ENCODE measurements around the gene ATP8B4. TPM values are rescaled to one million over a fixed set of nuclear protein-coding genes. Genes with fewer than 3 reads are reported as not detected.

The ATP8B4 gene
- total and polyA plus RNA-seq, 4 donors = 0.20 to 43.9 (median 10.8) TPM

- H3K27me3 ChIP-seq (ENCODE audit: control insufficient read depth in 1 of 2, insufficient read depth in 2 of 2, low read length in 1 of 2) = no peaks in the 10 kb centered on the region
- ATAC-seq (ENCODE audit: low FRiP score) (no peak), DNase-seq (no peak)
- H3K4me3 ChIP-seq (ENCODE audit: low read length in 2 of 2) = no peak overlapping the region
- H3K4me1 ChIP-seq (ENCODE audit: control insufficient read depth in 1 of 2, insufficient read depth in 2 of 2, low read length in 2 of 2) = no peaks in the 10 kb centered on the region
- H3K36me3 ChIP-seq (ENCODE audit: control insufficient read depth in 1 of 2, insufficient read depth in 2 of 2, low read length in 1 of 2) = no peaks in the 10 kb centered on the region
- WGBS, 2 donors = 85 to 87% methylated on average over 4 of the region's 4 CpGs
- no peaks in the 10 kb centered on the region for H3K9me3 ChIP-seq (ENCODE audit: control insufficient read depth, low read length)
- no peak overlapping the region for H3K27ac ChIP-seq (ENCODE audit: low read depth in 1 of 2, low read length in 2 of 2)
- intact Hi-C loops (cut with DNase I) = no loop called here
These were observed 5.0 kb upstream of the ATP8B4 start for GRCh38 chr15:50123861-50124557.

DNA sequence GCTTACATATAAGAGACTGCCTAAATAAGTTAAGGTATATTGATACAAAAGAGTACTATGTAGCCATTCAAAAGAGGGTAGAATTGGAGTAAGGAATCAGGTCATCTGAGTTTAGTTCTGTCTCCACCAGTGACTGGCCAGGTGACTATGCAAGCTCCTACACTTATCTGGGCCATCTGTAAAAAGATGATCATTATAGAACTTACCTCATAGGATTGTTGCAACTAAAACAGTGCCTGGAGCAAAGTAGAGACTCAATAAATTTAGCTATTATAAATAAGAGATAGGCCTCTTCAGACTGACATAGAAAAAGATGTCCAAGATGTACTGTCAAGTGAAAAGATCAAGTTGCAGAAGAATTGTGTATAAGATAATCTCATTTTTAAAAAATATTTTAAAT is 1.7 kb upstream of the ATP8B4 start:
- Histone ChIP-seq H3K27me3 (ENCODE audit: control insufficient read depth in 1 of 2, insufficient read depth in 2 of 2, low read length in 1 of 2) (no peaks in the 10 kb centered on the region), H3K27ac (ENCODE audit: low read depth in 1 of 2, low read length in 2 of 2) (no peak overlapping the region), H3K4me3 (ENCODE audit: low read length in 2 of 2) (no peak overlapping the region), H3K36me3 (ENCODE audit: control insufficient read depth in 1 of 2, insufficient read depth in 2 of 2, low read length in 1 of 2) (no peaks in the 10 kb centered on the region), H3K4me1 (ENCODE audit: control insufficient read depth in 1 of 2, insufficient read depth in 2 of 2, low read length in 2 of 2) (no peaks in the 10 kb centered on the region), H3K9me3 (ENCODE audit: control insufficient read depth, low read length) (no peaks in the 10 kb centered on the region)
- ATAC-seq (ENCODE audit: low FRiP score) (no peak), DNase-seq (no peak)
- intact Hi-C loops (cut with DNase I) = no loop called here

GRCh38 chr15:50117431-50118027 is 1.5 kb downstream of the ATP8B4 start:
- Histone ChIP-seq H3K4me1 (ENCODE audit: control insufficient read depth in 1 of 2, insufficient read depth in 2 of 2, low read length in 2 of 2) (no peaks in the 10 kb centered on the region), H3K27me3 (ENCODE audit: control insufficient read depth in 1 of 2, insufficient read depth in 2 of 2, low read length in 1 of 2) (no peaks in the 10 kb centered on the region), H3K4me3 (ENCODE audit: low read length in 2 of 2) (no peak overlapping the region), H3K27ac (ENCODE audit: low read depth in 1 of 2, low read length in 2 of 2) (no peak overlapping the region), H3K9me3 (ENCODE audit: control insufficient read depth, low read length) (no peaks in the 10 kb centered on the region), H3K36me3 (ENCODE audit: control insufficient read depth in 1 of 2, insufficient read depth in 2 of 2, low read length in 1 of 2) (no peaks in the 10 kb centered on the region)
- no peak for DNase-seq
- intact Hi-C loops (cut with DNase I) = no loop called here
- ATAC-seq (ENCODE audit: low FRiP score) = no peak

DNA sequence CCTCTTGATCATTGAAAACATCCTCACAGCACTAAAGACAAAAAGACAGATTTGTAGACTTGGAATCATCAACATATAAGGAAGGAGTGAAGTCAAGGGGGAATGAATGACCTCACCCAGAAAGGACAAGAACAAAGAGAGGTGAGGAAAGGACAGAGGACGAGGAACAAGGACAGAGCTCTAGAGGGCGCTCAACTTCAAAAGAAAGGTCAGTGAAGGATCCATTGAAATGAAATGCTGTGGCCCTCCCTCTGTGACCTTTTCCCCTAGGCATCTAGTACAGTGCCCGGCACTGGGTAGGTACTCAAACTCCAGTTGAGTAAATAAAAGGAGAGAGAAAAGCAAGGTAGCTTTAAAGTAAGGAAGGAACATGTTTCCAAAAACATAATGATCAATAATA is 2.6 kb downstream of the ATP8B4 start:
- no peak overlapping the region for H3K27ac ChIP-seq (ENCODE audit: low read depth in 1 of 2, low read length in 2 of 2)
- H3K9me3 ChIP-seq (ENCODE audit: control insufficient read depth, low read length) = no peaks in the 10 kb centered on the region
- no peak overlapping the region for H3K4me3 ChIP-seq (ENCODE audit: low read length in 2 of 2)
- intact Hi-C loops (cut with DNase I) = no loop called here
- WGBS, 2 donors = 33 to 51% methylated on average over 3 of the region's 3 CpGs
- no peaks in the 10 kb centered on the region for H3K27me3 ChIP-seq (ENCODE audit: control insufficient read depth in 1 of 2, insufficient read depth in 2 of 2, low read length in 1 of 2)
- ATAC-seq (ENCODE audit: low FRiP score) = no peak
- no peaks in the 10 kb centered on the region for H3K4me1 ChIP-seq (ENCODE audit: control insufficient read depth in 1 of 2, insufficient read depth in 2 of 2, low read length in 2 of 2)
- H3K36me3 ChIP-seq (ENCODE audit: control insufficient read depth in 1 of 2, insufficient read depth in 2 of 2, low read length in 1 of 2) = no peaks in the 10 kb centered on the region
- DNase-seq = no peak

GRCh38 chr15:50113992-50114780 is 4.8 kb downstream of the ATP8B4 start:
- peak; percentile 47 for ATAC-seq (ENCODE audit: low FRiP score)
- DNase-seq = peak in 1 of 2 donors; percentile 69

DNA sequence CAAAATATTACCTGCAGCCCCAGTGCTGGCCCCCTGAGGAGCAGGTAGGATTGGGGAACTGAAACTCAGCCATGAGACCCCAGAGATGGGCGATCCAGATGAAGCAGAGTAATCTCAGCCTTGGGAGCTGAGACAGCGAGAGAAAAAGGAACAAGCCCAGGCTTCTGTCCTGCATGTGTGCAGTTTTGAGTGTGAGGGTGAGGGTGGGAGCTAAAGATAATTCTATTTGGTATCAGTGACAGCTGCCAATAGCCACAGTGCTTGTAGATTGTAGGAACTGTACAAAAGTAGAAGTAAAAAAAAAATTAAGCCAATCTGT is 5.9 kb downstream of the ATP8B4 start:
- no peak for DNase-seq
- H3K9me3 ChIP-seq (ENCODE audit: control insufficient read depth, low read length) = no peaks in the 10 kb centered on the region
- no peak overlapping the region for H3K4me3 ChIP-seq (ENCODE audit: low read length in 2 of 2)
- 95 to 98% methylated on average over 2 of the region's 2 CpGs for WGBS, 2 donors
- no peak overlapping the region for H3K27ac ChIP-seq (ENCODE audit: low read depth in 1 of 2, low read length in 2 of 2)
- intact Hi-C loops (cut with DNase I) = no loop called here
- H3K4me1 ChIP-seq (ENCODE audit: control insufficient read depth in 1 of 2, insufficient read depth in 2 of 2, low read length in 2 of 2) = no peaks in the 10 kb centered on the region
- H3K27me3 ChIP-seq (ENCODE audit: control insufficient read depth in 1 of 2, insufficient read depth in 2 of 2, low read length in 1 of 2) = no peaks in the 10 kb centered on the region
- no peaks in the 10 kb centered on the region for H3K36me3 ChIP-seq (ENCODE audit: control insufficient read depth in 1 of 2, insufficient read depth in 2 of 2, low read length in 1 of 2)
- no peak for ATAC-seq (ENCODE audit: low FRiP score)

More at GRCh38 chr15:50113992-50114780, 4.8 kb downstream of the ATP8B4 start:
- H3K36me3 ChIP-seq (ENCODE audit: control insufficient read depth in 1 of 2, insufficient read depth in 2 of 2, low read length in 1 of 2) = no peaks in the 10 kb centered on the region
- H3K27ac ChIP-seq (ENCODE audit: low read depth in 1 of 2, low read length in 2 of 2) = no peak overlapping the region
- intact Hi-C loops (cut with DNase I) = no loop called here
- WGBS, 2 donors = 82 to 86% methylated on average over 4 of the region's 4 CpGs
- H3K4me1 ChIP-seq (ENCODE audit: control insufficient read depth in 1 of 2, insufficient read depth in 2 of 2, low read length in 2 of 2) = no peaks in the 10 kb centered on the region
- H3K4me3 ChIP-seq (ENCODE audit: low read length in 2 of 2) = no peak overlapping the region
- no peaks in the 10 kb centered on the region for H3K9me3 ChIP-seq (ENCODE audit: control insufficient read depth, low read length)
- no peaks in the 10 kb centered on the region for H3K27me3 ChIP-seq (ENCODE audit: control insufficient read depth in 1 of 2, insufficient read depth in 2 of 2, low read length in 1 of 2)

DNA sequence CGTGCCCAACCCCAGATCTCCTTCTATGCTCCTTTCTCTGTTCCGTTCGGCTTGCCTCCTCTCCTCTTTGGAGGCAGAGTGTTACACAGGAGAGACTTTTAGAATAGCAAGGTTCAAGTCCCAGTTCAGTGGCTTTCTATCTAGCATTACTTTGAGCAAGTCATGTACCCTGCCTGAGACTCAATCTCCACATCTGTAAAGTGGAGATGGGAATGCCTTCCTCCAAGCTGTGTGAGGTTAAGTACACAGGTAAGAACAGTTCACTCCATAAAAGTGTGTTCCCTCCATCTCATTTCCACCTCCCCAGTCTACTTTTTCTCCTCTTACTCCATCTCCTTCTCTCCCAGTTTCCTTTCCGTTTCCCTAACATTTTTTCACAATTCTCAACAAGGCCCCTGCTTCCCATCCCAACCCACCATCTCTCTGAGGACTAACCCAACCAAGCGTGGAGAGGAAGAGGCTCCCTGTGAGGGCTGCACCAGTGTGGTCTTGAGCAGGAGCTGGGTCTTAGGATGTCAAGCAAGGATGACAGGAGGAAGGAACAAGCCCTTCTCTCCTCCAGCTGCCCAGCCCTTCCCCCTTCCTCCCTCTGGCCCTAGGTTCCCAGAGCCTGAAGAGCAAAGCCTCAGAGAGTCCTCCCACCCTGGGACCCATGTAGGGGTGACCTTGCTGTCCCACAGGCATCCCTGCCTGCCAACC is 6.4 kb downstream of the ATP8B4 start:
- DNase-seq = peak in 1 of 2 donors; percentile 49
- no peaks in the 10 kb centered on the region for H3K27me3 ChIP-seq (ENCODE audit: control insufficient read depth in 1 of 2, insufficient read depth in 2 of 2, low read length in 1 of 2)
- H3K36me3 ChIP-seq (ENCODE audit: control insufficient read depth in 1 of 2, insufficient read depth in 2 of 2, low read length in 1 of 2) = no peaks in the 10 kb centered on the region
- ATAC-seq (ENCODE audit: low FRiP score) = no peak
- intact Hi-C loops (cut with DNase I) = no loop called here
- WGBS, 2 donors = 84 to 87% methylated on average over 5 of the region's 5 CpGs
- H3K9me3 ChIP-seq (ENCODE audit: control insufficient read depth, low read length) = no peaks in the 10 kb centered on the region
- H3K4me3 ChIP-seq (ENCODE audit: low read length in 2 of 2) = no peak overlapping the region
- no peaks in the 10 kb centered on the region for H3K4me1 ChIP-seq (ENCODE audit: control insufficient read depth in 1 of 2, insufficient read depth in 2 of 2, low read length in 2 of 2)
- no peak overlapping the region for H3K27ac ChIP-seq (ENCODE audit: low read depth in 1 of 2, low read length in 2 of 2)

DNA sequence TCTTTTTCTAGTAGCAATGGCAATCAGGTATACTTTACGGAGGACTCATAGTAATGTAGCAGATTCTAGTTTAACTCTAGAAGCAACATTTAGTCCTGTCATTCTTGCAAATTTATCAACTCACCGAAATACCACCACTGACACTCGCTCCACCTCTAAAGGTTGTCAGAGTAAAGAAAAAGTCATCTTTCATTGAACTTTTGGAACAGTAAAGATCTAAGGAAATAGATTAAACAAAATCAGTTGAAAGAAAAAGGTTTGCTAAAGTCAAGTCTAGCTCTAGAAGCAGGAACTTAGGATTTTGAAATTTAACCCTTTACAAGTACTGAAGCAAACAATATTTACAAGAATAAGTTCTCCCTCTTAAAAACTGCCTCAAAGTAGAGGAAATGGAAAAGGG is 8.7 kb downstream of the ATP8B4 start:
- Histone ChIP-seq H3K4me3 (ENCODE audit: low read length in 2 of 2) (no peak overlapping the region), H3K27me3 (ENCODE audit: control insufficient read depth in 1 of 2, insufficient read depth in 2 of 2, low read length in 1 of 2) (no peaks in the 10 kb centered on the region), H3K27ac (ENCODE audit: low read depth in 1 of 2, low read length in 2 of 2) (no peak overlapping the region), H3K4me1 (ENCODE audit: control insufficient read depth in 1 of 2, insufficient read depth in 2 of 2, low read length in 2 of 2) (no peaks in the 10 kb centered on the region), H3K9me3 (ENCODE audit: control insufficient read depth, low read length) (no peaks in the 10 kb centered on the region), H3K36me3 (ENCODE audit: control insufficient read depth in 1 of 2, insufficient read depth in 2 of 2, low read length in 1 of 2) (no peaks in the 10 kb centered on the region)
- 55 to 58% methylated on average over 3 of the region's 3 CpGs for WGBS, 2 donors
- no peak for ATAC-seq (ENCODE audit: low FRiP score)
- no peak for DNase-seq
- intact Hi-C loops (cut with DNase I) = no loop called here
